Activated naive CD8-positive, alpha-beta T cell treated with anti-CD3 and anti-CD28 coated beads, Interleukin-2, amount 50 U/mL, for 24 hours (primary cell): Measurements from ENCODE around the gene AKAP12.
A peak's percentile ranks its signal among the peaks of the same experiment; 100 is the strongest.

Experiments
- ATAC-seq: fragments of 150-1000 bp; cut with Tn5 transposase; one replicate; pipeline ENCODE4 v1.10.0; 2021
- DNase-seq: peaks from one replicate; pipeline ENCODE4 v3.0.0; 2021
- H3K27ac Mint-ChIP-seq: one replicate; pipeline ENCODE4 v1.8.0; 2021; ENCODE audit warnings: mild to moderate bottlenecking, mixed read lengths
- H3K27me3 Mint-ChIP-seq: one replicate; pipeline ENCODE4 v1.8.0; 2021; ENCODE audit warnings: mixed read lengths
- H3K36me3 Mint-ChIP-seq: one replicate; pipeline ENCODE4 v1.8.0; 2021; ENCODE audit warnings: low read depth, mixed read lengths
- H3K4me1 Mint-ChIP-seq: one replicate; pipeline ENCODE4 v1.8.0; 2021; ENCODE audit warnings: mixed read lengths
- H3K4me3 Mint-ChIP-seq: one replicate; pipeline ENCODE4 v1.8.0; 2021; ENCODE audit warnings: mild to moderate bottlenecking, moderate library complexity, mixed read lengths
- H3K9me3 Mint-ChIP-seq: one replicate; pipeline ENCODE4 v1.8.0; 2021; ENCODE audit warnings: mixed read lengths

Gene AKAP12

DNA sequence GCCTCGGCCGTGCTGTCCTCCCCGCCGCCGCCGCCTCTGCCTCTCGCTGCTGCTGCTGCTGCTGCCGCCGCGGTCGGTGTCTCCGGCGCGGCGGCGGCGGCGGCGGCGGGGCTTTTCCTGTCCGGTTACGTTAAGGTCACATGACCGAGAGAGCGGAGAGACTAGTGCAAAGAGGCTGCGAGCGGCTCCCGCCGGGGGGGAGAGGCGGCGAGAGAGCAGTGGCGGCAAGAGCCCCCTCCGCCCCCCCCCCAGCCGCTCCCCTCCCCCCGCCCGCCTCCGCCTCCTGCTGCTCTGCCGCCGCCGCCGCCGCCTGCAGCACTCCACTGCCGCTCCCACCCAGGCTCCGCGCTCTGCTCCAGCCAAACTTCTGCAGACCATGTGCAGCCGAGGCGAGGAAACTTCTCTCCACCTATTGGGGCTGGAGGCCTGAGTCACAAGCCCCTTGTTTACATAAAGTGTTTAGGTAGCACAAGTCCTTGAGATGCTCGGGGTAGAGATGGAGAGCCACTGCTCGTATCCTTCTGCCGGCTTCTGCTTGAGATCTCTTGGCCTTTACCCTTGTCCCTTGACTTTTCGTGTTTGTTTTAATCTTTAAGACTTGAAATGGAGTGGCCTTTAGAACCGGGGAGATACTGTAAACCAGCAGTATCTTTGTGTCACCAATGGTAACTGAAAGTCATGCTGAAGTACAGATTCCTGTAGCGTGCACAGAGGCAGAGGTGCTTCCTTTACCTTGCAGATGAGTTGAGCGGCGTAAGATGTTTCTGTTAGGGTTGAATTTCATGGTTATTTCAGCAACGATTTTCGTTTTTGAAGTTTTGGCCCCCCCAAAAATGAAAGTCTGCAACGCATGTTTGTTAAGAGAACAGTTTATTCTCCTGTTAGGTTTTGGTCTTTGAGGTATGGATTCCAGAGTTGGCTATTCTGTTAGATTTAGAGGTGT, 152.0 kb downstream of the AKAP12 start, which contains the start of gene ZBTB2:
Gene ZBTB2 (minus strand): TSS at position 89 of the 943 bp plus-strand sequence. CDS start 17,922 bp downstream, outside the sequence.
- ATAC-seq = peak; percentile 8
- H3K27ac Mint-ChIP-seq = peak within 1 kb of the TSS; percentile 94
- peaks cover 67% of the 10 kb centered on the region for H3K4me1 Mint-ChIP-seq
- H3K27me3 Mint-ChIP-seq = no peaks in the 10 kb centered on the region
- H3K36me3 Mint-ChIP-seq = peaks cover 30% of the 10 kb centered on the region
- peak within 1 kb of the TSS; percentile 90 for H3K4me3 Mint-ChIP-seq
- peak; percentile 68 for DNase-seq
- no peaks in the 10 kb centered on the region for H3K9me3 Mint-ChIP-seq

DNA sequence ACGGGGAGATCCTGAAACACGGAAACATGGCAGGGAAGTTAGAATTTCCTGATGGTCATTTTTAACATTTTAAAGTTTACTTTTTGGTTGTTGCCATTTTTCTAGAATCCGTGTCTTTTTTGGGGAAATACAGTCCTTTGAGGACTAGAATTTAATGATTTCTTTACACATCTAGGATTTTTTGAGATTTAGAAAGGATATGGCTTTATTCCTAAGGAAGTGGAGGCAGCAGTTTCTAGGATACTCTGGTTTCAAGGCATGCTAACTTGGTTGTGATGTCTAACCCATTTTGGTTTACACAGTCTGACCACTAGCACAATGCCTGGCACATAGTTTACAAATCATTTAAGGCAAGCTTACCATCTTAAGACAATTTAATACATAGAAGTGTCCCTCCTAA, 152.7 kb downstream of the AKAP12 start:
- no peak for ATAC-seq
- Mint-ChIP-seq H3K9me3 (no peaks in the 10 kb centered on the region), H3K4me3 (peak overlapping the region; percentile 90), H3K36me3 (peaks cover 30% of the 10 kb centered on the region), H3K27ac (peak overlapping the region; percentile 94), H3K4me1 (peaks cover 66% of the 10 kb centered on the region), H3K27me3 (no peaks in the 10 kb centered on the region)
- no peak for DNase-seq

DNA sequence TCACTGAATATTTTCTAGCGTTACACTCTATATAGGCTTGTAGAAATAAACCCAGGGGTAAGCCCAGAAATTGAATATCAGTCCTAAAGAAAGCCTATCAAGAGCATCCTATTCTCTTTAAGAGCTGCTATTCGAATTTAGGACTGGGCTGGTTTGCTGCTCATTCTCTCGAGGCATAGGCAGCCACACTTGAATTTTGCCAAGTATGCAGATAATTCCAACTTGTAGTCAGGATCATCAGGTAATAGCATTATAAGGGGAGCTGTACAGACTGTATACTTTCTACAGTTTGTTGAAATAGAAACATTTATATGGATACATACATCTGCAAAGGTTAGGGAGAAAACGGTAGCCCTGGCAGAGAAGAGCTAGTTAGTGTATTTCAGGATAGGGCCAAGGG, 153.6 kb downstream of the AKAP12 start:
- Mint-ChIP-seq H3K4me1 (peaks cover 66% of the 10 kb centered on the region), H3K36me3 (peaks cover 33% of the 10 kb centered on the region), H3K27ac (peak overlapping the region; percentile 94), H3K9me3 (no peaks in the 10 kb centered on the region), H3K4me3 (peak overlapping the region; percentile 90), H3K27me3 (no peaks in the 10 kb centered on the region)
- ATAC-seq = no peak
- no peak for DNase-seq

DNA sequence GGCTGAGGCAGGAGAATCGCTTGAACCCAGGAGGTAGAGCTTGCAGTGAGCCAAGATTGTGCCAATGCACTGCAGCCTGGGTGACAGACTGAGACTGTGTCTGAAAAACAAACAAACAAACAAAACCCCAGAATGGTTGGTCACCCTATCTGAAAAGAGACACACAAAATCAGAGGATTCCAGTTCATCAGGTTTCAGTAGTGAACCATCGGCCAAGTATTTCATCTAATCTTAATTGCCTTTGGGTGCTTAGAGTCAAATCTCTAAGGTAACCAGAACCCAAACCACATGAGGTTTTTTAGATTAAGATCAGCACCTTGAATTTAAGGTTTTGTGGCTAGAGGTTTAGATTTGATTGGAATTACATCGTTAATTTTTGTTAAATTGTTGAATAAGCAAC, 159.9 kb downstream of the AKAP12 start:
- Mint-ChIP-seq H3K9me3 (no peaks in the 10 kb centered on the region), H3K4me3 (no peak overlapping the region), H3K27me3 (no peaks in the 10 kb centered on the region), H3K27ac (no peak overlapping the region), H3K36me3 (peaks cover 32% of the 10 kb centered on the region), H3K4me1 (peaks cover 62% of the 10 kb centered on the region)
- ATAC-seq (no peak), DNase-seq (no peak)

DNA sequence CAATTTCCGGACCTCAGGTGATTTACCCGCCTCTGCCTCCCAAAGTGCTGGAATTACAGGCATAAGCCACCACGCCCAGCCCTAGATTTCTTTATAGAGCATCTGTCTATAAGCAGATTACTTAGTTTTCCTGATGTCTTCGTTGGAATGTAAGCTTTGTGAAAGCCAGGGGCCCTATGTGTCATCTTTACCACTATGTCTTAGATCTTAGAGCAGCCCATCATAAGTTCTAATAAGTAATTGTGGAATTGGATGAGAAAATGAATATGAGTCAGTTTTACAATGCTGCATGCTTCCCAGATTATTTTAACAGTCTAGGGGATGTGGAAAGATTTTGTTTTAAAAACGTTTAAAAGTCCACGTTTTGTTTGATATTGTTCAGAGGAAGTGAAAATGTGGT, 160.7 kb downstream of the AKAP12 start:
- ATAC-seq (no peak), DNase-seq (no peak)
- H3K36me3 Mint-ChIP-seq = peaks cover 32% of the 10 kb centered on the region
- H3K4me1 Mint-ChIP-seq = peaks cover 54% of the 10 kb centered on the region
- no peaks in the 10 kb centered on the region for H3K9me3 Mint-ChIP-seq
- H3K27me3 Mint-ChIP-seq = no peaks in the 10 kb centered on the region
- no peak overlapping the region for H3K4me3 Mint-ChIP-seq
- H3K27ac Mint-ChIP-seq = peak overlapping the region; percentile 64

DNA sequence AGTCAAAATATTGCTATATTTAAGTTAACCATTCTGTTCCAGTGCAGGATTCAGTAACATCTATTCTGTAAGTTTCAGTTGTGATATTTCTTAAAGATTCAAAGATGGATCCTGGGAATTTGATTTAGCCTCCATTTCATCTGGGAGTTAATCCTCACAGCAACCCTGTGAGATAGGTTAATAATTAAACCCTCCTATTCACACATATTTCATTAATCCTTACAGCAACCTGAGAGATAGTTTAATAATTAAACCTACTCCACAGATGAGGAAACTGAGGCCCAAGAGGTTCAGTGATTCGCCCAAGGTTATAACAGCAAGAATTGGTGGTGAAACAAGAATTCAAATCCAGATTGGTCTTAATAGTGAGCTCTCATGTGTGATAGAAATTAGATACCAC, 162.5 kb downstream of the AKAP12 start:
- H3K36me3 Mint-ChIP-seq = peaks cover 32% of the 10 kb centered on the region
- no peak for ATAC-seq
- H3K4me1 Mint-ChIP-seq = peaks cover 47% of the 10 kb centered on the region
- no peaks in the 10 kb centered on the region for H3K27me3 Mint-ChIP-seq
- no peaks in the 10 kb centered on the region for H3K9me3 Mint-ChIP-seq
- no peak for DNase-seq
- no peak overlapping the region for H3K27ac Mint-ChIP-seq
- no peak overlapping the region for H3K4me3 Mint-ChIP-seq

DNA sequence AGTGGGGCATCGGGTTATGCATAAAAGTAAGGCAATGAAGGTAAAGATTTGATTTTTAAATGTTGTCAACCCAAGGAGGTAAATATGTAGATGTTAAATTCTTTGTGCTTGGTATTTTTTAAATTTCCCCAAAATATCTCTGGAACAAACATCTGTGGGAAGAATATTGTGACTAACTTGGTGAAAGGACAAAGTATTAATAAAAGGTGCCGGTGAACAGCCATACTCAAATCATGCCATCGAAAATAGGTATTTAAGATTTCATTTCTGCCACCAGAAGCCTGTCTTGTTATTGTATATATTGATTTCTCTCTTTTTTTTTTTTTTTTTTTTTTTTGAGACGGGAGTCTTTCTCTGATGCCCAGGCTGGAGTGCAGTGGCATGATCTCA, 164.1 kb downstream of the AKAP12 start:
- Mint-ChIP-seq H3K36me3 (peaks cover 32% of the 10 kb centered on the region), H3K27ac (peak overlapping the region; percentile 1), H3K27me3 (no peaks in the 10 kb centered on the region), H3K4me1 (peaks cover 33% of the 10 kb centered on the region), H3K4me3 (no peak overlapping the region), H3K9me3 (no peaks in the 10 kb centered on the region)
- DNase-seq = no peak
- no peak for ATAC-seq
